HTR-8/SVneo (cell line): ENCODE measurements around the gene TEX261.

Source experiments
- DNase-seq: peaks from one replicate; pipeline ENCODE4 v3.0.0; 2011; ENCODE audit warnings: low spot score, mixed read lengths; ENCODE audit not compliant: insufficient read length
- FAIRE-seq: peaks from 2 replicates; lab custom pipeline; 2011; peaks lifted over from hg19 to GRCh38; lab: Jason Lieb, UNC

TEX261 gene

DNA sequence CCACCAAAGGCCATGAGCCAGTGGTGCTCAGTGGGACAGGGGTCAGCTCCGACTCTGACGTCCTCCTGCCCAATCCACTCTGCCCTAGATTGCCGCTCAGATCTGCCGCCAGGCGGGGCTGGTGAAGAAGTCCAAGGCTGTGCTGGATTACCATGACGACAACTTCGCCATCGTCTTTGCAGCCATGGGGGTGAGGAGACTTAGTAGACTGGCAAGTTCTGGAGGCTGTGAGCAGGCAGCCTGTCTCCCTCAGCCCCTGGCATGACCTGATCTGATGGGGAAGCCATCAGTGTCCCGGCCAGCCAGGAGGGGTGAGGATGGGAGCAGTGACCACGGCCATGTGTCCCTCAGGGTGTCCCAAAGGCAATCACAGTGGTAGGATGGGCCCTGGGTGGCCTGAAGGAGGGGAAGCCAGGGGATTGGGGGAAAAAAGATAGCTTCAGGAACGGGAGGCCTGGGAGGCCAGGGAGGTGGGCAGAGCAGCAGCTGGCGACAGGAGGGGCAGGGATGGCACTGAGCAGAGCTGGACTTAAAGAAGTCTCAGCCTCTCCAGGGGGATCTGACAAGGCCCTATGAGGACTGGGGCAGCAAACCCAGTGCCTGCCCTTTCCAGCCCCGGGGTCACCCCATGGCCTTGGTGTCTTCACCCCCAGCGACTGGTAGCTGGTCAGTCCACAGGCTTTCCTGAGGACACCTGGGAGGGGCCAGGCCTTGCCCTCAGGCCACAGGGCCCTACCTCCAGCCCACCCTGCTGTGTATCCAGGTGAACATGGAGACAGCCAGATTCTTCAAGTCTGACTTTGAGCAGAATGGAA is 33.6 kb downstream of the TEX261 start:
- FAIRE-seq = peak; percentile 40
- no peak for DNase-seq

- FAIRE-seq (no peak), DNase-seq (no peak)
These were observed 34.5 kb downstream of the TEX261 start for GRCh38 chr2:70959851-70960832.

DNA sequence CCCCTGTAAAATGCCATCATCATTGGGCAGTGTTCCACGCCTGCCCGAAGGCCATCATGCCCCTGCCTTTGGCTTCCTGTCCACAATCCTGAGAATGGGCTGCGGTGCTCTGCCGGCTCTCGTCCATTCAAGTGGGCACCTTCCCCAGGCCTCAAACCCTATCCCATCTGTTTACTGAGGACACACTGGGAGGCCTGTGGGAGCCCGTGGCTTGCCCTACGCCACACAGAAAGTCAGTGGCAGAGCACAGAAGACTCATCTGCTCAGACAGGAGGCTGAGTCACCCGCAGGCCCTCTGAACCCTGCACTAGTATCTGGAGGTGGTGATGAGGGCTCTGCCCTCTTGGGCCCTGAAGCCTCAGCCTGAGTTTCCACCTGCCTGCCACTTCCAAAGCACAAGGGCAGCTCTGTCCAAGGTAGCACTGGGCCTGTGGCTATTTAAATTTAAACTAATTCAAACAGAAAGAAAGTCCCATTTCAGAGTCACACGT is 35.4 kb downstream of the TEX261 start:
- no peak for DNase-seq
- no peak for FAIRE-seq

DNA sequence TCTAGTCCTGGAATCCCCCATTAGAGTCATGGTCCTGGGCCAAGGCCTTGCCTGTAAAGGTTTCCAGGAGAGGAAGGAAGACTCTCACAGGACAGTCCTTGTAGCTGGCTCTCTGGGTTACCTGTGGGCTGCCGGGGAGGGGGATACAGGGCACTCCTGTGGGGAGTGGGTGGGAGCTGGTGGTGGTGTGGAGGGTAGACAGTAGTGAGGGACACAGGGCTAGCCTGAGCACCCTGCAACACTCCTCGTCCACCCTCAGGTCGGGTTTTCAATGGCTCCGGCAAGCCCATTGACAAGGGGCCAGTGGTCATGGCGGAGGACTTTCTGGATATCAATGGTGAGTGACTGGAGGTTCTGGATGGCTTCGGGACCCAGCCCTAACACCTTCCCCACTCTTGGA is 35.9 kb downstream of the TEX261 start:
- DNase-seq = no peak
- FAIRE-seq = no peak

DNA sequence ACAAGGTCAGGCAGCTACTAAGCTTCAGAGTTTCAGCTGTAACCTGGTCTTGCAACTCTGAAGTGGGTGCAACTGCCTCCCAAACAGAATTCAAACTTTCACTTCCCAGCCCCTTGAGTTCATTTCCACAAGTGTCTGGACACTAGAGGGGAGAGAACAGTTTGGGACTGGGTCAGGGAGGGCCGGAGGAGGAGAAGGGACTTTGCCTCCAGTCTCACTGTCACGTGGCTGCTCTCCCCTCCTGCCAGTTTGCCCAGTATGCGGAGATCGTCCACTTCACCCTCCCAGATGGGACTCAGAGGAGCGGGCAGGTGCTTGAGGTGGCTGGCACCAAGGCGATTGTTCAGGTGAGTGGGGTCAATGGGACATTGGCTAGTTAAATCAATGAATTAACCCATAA is 36.9 kb downstream of the TEX261 start:
- DNase-seq (no peak), FAIRE-seq (no peak)

DNA sequence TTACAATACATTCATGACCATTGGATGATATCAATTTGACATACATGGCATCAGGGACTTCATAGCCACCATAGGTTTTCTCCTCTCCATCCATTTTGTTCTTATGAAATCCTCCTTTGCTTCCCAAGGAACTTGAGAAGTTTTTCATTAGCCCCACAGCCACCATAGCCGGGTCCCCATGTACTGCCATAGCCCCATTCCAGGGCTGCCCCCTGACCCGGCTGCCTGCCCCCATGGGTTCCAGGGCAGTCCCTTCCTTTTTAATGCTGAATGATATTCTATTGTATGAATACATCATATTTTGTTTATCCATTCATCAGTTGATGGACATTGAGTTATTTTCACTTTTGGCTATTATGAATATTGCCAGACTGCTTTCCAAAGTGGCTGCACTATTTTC is 38.5 kb downstream of the TEX261 start:
- DNase-seq (no peak), FAIRE-seq (no peak)

DNA sequence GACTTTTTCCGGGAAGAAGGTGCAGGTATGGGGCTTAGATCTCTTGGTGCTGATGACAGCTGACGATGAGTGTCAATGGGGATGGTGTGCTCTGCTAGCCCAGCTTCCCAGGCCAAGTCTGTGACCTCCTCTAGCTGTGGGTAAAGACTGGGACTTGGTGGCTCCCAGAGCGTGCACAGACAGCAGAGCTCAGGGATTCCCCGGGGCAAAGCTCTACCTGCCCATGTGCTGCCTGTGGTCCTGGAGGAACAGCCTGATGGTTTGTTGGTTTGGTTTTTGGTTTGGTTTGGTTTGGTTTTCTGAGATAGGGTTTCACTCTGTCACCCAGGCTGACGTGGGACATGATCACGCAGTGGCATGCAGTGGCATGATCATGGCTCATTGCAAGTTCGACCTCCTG is 39.8 kb downstream of the TEX261 start:
- DNase-seq (no peak), FAIRE-seq (no peak)

DNA sequence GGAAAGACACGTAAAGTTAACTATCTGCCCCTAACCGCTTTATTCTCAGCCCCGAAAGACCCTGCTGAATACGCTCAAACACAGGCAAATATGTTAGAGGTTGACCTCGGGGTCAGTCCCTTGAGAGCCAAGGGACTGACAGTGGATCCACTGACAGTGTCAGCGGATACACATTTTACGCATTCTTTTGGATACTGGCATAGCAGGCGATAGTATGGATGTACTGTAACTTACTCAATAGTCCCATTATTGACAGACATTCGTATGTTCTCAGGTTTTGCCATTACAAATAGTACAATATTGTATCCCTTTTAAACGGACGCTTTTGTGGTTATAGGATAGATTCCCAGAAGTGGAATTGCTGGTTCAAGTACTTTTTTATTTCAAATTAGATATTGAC is 45.6 kb downstream of the TEX261 start:
- FAIRE-seq (no peak), DNase-seq (no peak)

DNA sequence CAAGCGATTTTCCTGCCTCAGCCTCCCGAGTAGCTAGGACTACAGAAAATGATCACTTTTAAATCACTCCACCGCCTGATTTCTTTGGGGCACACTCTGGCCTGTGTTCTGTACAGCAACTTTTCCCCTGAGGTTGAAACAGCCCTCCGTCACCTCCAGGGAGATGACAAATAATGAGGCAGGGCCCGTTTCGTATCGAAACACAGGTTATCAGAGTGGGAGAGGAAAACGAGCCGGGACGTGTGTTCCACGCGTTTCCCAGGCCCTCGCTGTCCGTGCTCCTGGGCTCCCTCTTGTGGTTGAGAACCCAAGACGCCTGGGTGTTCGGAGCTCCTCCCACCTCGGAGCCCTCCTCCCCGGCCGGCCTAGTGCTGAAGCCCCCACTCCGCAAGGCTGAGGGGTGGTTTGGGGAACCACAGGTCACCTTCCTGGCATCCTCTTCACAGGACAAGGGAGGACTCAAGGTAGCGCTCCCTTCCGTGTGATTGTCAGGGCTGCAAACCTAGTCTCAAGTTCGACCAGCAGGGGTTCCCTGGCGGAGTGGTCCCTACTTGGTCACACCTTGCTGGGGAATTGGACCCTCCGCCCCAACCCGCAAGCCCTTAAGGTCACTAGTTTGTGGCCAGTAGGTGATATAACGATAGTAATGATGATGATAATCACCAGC is 46.2 kb downstream of the TEX261 start:
- FAIRE-seq (peak; percentile 46), DNase-seq (peak; percentile 87)

- DNase-seq = peak; percentile 42
- FAIRE-seq = peak; percentile 71
These were observed 47.0 kb downstream of the TEX261 start for GRCh38 chr2:70947556-70948184.

- FAIRE-seq (peak; percentile 36), DNase-seq (peak; percentile 53)
These were observed 47.7 kb downstream of the TEX261 start for GRCh38 chr2:70946832-70947442.

DNA sequence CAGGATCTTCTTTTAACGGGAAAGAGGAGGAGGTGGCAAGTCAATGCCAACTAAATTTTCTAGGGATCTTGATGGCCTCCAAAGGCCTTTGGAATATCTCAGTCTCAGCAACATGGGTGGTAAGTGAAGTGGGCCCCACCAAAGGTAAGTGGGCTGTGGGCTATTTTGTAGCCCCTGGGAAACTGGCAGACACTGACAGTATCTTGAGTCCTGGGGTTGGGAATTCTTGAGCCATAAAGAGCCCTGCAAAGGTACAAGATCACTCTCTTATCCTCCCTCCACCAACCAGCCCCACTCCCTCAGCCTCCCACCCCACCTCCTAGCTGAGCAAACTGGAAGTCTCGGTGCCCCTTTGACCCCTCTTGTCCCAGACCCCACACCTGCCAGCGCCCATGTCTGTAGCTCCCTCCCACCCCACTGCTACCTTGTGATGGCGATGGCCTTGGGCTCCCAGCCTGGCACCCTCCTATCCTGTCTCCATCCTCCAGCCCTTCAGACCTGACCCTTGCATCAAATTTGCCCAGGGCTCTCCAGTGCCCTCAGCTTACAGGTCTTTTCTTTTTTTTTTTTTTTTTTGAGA is 50.5 kb downstream of the TEX261 start:
- DNase-seq (no peak), FAIRE-seq (no peak)

DNA sequence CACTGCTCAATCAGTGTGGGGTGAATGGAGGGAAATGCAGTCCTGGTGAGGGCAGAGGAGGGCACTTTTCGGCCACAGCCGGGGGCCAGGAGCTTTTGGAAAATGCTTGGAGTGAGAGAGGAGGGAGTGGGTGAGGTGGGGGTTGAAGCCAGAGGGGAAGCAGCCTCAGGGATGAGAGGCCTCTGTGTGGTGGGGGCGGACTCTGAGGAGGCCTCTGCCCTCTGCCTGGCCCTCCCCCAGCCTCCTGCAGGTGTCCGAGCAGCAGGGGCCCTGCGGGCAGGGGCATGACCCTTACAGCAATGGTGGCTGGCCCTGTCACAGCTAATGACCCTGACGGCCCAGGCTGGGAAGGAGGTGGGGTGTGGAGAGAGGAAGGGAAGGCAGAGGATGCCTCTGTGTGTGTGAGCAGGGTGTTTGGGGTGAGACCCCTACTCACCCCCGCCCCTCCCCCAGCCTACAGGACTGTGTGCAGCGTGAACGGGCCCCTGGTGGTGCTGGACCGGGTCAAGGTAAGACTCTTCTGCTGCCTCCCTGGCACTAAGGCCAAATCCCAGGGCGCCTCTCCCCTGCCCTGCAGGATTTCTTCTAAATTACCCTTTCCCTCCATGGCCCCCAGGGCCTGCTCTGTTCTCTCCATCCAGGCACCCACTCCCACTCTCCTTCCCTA is 51.3 kb downstream of the TEX261 start:
- DNase-seq = no peak
- FAIRE-seq = no peak

DNA sequence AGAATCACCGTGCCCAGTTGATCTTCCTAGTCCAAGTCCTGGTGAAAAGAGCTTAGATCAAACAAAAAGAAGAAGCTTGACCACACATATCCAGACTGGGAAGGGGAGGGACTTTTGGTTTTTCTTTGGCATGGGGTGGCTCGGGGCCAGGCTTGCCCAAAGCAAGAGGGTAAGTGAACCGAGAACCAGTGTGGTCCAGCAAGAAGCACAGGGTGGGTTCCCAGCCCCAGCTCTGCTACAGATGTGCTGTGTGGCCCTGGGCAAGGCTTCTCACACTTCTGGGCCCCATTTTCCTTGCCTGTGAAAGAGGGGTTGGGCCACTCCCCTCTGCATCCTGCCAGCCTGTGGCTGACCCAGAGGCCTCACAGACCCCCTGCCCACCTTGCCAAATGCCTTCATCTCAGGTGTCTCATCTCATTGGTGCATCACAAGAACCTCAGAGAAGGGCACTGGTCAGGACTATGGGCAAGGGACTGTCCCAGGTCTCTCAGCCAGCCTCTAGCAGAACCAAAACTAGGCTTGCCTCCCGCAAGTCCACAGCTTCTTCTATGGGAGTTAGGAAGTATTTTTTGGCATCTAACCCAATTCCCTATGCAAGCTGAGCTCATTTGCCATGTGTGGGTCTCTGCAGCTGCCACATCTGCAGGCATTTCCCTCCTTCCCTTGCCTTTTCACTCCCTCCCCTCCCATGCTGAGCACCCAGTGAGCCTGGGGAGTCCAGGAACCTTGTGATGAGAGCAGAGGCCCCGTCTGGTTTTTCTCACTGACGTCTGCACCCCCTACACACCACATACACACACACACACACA is 52.1 kb downstream of the TEX261 start:
- FAIRE-seq = no peak
- no peak for DNase-seq

- DNase-seq = no peak
- FAIRE-seq = no peak
These were observed 53.0 kb downstream of the TEX261 start for GRCh38 chr2:70941701-70942100.

GRCh38 chr2:70941186-70941585 is 53.5 kb downstream of the TEX261 start:
- peak; percentile 28 for FAIRE-seq
- DNase-seq = no peak

- FAIRE-seq (no peak), DNase-seq (no peak)
These were observed 54.7 kb downstream of the TEX261 start for GRCh38 chr2:70939839-70940580.
